HUES48 (cell line): Measurements from ENCODE around the gene GFRA1.

Experiments
- H3K27ac ChIP-seq: one replicate; pipeline ENCODE4 v1.7.0; 2013; ENCODE audit warnings: low read depth, low read length, inconsistent platforms
- H3K27me3 ChIP-seq: 2 replicates; pipeline ENCODE4 v1.6.1; 2013; ENCODE audit warnings: mild to moderate bottlenecking, low read length; ENCODE audit not compliant: control insufficient read depth, insufficient read depth
- H3K36me3 ChIP-seq: 2 replicates; pipeline ENCODE4 v1.6.1; 2013; ENCODE audit warnings: low read length; ENCODE audit not compliant: control insufficient read depth, insufficient read depth
- H3K4me1 ChIP-seq: 2 replicates; pipeline ENCODE4 v1.6.1; 2013; ENCODE audit warnings: mild to moderate bottlenecking, low read length; ENCODE audit not compliant: control insufficient read depth, insufficient read depth
- H3K4me3 ChIP-seq: 2 replicates; pipeline ENCODE4 v1.5.1; 2013; ENCODE audit warnings: mild to moderate bottlenecking, low read depth, low read length
- H3K9ac ChIP-seq: 2 replicates; pipeline ENCODE4 v1.6.1; 2013; ENCODE audit warnings: mild to moderate bottlenecking, low read depth, low read length, moderate library complexity
- H3K9me3 ChIP-seq: 2 replicates; pipeline ENCODE4 v1.6.1; 2013; ENCODE audit warnings: low read length; ENCODE audit not compliant: control insufficient read depth, insufficient read depth

Gene GFRA1

DNA sequence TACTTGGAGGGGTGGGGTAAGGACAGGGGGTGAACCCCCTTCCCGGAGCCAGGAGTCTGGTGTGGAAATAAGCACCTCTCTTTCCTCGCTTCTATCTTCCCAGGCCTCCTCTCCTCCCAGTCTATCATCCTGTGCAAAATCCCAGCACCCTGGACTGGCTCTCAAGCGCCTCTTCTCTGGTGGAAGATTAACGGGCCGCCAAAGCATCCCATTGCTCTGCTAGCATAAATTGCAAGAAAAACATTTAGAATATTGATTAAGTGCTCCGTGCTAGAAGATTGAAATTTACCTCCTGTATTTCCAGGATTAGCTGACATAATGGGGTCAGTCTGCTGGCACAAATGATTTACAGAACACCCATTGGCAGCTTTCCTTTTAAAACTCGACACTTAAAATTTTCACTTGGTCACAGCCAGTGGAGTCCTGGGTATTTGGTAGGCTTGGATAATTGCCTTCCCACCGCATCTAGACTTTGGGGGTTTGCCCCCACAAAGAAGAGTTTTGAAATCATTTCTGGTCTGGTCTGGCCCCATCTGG, 189.7 kb downstream of the GFRA1 start:
- H3K9me3 ChIP-seq: no peaks in the 10 kb centered on the region
- H3K4me3 ChIP-seq: no peak overlapping the region
- no peaks in the 10 kb centered on the region for H3K36me3 ChIP-seq
- H3K4me1 ChIP-seq: peaks cover 4% of the 10 kb centered on the region; the same call in 1 of the 2 replicates
- H3K27me3 ChIP-seq: no peaks in the 10 kb centered on the region
- H3K9ac ChIP-seq: no peak overlapping the region
- no peak overlapping the region for H3K27ac ChIP-seq

DNA sequence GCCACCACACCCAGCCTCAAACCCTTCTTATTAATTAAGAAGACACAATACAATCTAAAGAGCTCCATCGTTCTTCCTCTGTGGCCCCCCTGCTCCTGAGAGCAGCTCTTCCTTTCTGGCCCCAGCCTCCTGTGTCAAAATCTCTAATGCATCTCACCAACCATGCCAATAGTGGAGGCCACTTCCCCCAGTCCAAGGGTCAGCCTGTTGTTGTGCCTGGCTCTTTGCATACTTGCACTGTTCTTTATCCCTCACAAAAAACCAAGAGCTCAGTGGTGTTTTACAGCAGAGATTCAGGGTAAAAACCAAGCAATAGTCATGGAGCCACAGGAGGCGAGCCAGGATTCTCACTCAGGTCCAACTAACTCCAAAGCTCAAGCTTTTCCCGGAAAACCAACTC, 190.2 kb downstream of the GFRA1 start:
- H3K4me1 ChIP-seq: peaks cover 4% of the 10 kb centered on the region; the same call in 1 of the 2 replicates
- H3K9me3 ChIP-seq: no peaks in the 10 kb centered on the region
- no peak overlapping the region for H3K27ac ChIP-seq
- no peak overlapping the region for H3K9ac ChIP-seq
- no peak overlapping the region for H3K4me3 ChIP-seq
- H3K36me3 ChIP-seq: no peaks in the 10 kb centered on the region
- no peaks in the 10 kb centered on the region for H3K27me3 ChIP-seq

DNA sequence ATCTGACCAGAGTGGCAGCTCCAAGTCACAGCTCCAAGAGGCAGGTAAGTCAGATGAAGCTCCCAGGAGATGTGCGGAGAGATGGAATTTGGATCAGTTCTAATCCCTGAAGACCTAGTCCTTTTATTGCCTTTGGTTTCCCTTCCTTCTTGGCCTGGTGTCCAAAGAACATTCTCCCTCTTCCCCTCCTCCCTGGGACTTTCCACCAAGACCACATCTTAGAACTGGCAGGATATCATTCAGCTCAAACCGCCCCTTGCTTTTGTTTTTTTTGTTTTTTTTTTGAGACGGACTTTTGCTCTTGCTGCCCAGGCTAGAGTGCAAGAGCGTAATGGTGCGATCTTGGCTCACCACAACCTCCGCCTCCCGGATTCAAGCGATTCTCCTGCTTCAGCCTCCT, 190.8 kb downstream of the GFRA1 start:
- H3K27me3 ChIP-seq: no peaks in the 10 kb centered on the region
- no peaks in the 10 kb centered on the region for H3K36me3 ChIP-seq
- H3K4me3 ChIP-seq: no peak overlapping the region
- H3K9me3 ChIP-seq: no peaks in the 10 kb centered on the region
- no peak overlapping the region for H3K27ac ChIP-seq
- H3K4me1 ChIP-seq: peaks cover 4% of the 10 kb centered on the region; the same call in 1 of the 2 replicates
- H3K9ac ChIP-seq: no peak overlapping the region

DNA sequence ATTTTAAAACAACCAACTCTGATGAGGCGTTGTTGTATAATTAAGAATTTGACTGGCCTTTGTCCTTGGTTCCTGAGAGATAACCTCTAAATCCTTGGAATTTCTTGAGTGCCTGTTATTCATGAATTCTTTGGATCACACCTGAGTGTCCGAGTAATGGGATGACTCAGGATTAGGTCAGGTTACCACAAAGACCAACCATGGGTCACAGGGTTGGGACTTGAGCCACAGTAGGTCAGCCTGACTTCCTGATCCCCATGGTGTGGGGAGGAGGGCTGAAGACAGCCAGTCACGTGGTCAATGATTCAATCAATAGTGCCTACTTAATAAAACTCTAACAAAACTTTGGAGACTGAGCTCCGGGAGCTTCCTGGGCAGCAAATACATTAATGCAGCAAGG, 192.5 kb downstream of the GFRA1 start:
- Histone ChIP-seq H3K4me1 (peaks cover 4% of the 10 kb centered on the region; the same call in 1 of the 2 replicates), H3K9me3 (no peaks in the 10 kb centered on the region), H3K27me3 (no peaks in the 10 kb centered on the region), H3K36me3 (no peaks in the 10 kb centered on the region), H3K9ac (no peak overlapping the region), H3K4me3 (no peak overlapping the region), H3K27ac (no peak overlapping the region)

DNA sequence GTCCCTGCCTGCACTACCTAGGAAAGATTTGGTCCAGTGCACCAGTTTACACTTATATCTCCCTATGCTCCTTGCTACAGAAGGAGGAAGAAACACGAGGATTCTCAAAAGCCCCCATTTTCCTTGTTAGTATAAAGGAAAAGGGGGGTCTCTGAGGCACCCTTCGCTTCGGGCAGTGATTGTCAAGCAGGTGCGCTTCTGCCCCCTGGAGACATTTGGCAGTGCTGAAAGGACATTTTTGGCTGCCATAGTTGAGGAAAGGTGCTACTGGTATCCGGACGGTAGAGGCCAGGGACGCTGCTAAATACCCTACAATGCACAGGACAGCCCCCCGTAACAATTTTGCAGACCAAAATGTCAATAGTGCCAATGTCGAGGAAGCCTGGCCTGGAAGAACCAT, 193.7 kb downstream of the GFRA1 start:
- Histone ChIP-seq H3K27me3 (no peaks in the 10 kb centered on the region), H3K36me3 (no peaks in the 10 kb centered on the region), H3K9ac (no peak overlapping the region), H3K4me1 (peaks cover 4% of the 10 kb centered on the region; the same call in 1 of the 2 replicates), H3K4me3 (no peak overlapping the region), H3K27ac (no peak overlapping the region), H3K9me3 (no peaks in the 10 kb centered on the region)

DNA sequence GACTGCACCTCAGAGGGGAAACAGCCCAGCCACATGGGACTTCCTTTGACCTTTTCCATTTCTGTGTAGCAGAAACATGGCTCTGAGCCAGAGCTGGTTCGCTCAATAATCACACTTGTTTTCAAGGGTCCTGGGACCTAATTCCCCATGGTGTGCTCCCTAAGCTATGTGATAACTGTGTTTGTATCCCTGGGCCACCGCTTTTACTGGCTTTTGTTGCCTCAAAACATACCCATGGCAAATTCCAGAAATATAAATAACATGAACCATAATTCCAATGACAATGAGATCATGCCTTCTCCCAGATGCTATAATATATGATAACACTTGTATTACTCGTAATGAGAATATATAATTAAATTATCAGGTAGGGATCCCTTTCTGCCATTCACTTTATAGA, 196.4 kb downstream of the GFRA1 start:
- Histone ChIP-seq H3K36me3 (no peaks in the 10 kb centered on the region), H3K27ac (no peak overlapping the region), H3K4me1 (peaks cover 4% of the 10 kb centered on the region; the same call in 1 of the 2 replicates), H3K27me3 (no peaks in the 10 kb centered on the region), H3K9ac (no peak overlapping the region), H3K4me3 (no peak overlapping the region), H3K9me3 (no peaks in the 10 kb centered on the region)

DNA sequence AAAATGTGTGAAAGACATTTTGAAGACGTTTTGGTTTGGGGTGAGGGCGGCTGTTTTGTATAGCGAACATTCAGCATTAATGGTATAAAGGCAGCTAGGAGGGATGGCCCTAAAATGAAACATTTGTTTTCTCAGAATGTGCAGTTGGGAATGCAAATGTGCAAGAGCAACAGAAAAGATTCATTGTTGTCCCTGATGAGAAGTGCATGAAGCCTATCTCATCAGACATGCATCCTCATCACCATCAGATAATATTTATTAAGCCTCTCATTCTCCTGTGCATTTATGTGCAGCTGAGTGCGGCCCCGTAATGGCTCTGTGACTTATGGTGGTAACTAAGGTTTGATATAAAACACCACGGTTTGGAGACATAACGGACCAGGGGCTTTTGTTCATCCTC, 199.5 kb downstream of the GFRA1 start:
- H3K27me3 ChIP-seq: no peaks in the 10 kb centered on the region
- no peaks in the 10 kb centered on the region for H3K9me3 ChIP-seq
- H3K9ac ChIP-seq: no peak overlapping the region
- peaks cover 13% of the 10 kb centered on the region for H3K4me1 ChIP-seq
- H3K27ac ChIP-seq: no peak overlapping the region
- no peaks in the 10 kb centered on the region for H3K36me3 ChIP-seq
- H3K4me3 ChIP-seq: no peak overlapping the region

DNA sequence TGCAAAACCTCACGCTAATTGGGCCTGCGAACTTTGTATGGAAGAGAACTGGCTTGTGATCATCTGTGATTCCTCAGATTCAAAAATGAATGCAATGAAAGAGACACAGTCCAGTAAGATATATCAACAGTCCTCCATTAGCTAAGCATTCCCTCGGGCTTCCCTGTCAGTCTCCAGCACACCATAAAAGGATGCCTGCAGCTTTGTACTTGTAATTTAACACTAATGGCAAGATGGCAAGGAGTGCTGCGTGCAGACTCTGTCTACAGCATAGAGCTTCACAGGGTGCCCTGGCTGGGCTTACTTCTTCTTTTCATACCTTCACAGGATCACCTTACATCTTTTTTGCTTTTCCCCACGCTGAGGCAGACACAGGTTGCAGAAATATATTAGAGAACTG, 200.0 kb downstream of the GFRA1 start:
- Histone ChIP-seq H3K4me1 (peaks cover 13% of the 10 kb centered on the region), H3K9me3 (no peaks in the 10 kb centered on the region), H3K36me3 (no peaks in the 10 kb centered on the region)

DNA sequence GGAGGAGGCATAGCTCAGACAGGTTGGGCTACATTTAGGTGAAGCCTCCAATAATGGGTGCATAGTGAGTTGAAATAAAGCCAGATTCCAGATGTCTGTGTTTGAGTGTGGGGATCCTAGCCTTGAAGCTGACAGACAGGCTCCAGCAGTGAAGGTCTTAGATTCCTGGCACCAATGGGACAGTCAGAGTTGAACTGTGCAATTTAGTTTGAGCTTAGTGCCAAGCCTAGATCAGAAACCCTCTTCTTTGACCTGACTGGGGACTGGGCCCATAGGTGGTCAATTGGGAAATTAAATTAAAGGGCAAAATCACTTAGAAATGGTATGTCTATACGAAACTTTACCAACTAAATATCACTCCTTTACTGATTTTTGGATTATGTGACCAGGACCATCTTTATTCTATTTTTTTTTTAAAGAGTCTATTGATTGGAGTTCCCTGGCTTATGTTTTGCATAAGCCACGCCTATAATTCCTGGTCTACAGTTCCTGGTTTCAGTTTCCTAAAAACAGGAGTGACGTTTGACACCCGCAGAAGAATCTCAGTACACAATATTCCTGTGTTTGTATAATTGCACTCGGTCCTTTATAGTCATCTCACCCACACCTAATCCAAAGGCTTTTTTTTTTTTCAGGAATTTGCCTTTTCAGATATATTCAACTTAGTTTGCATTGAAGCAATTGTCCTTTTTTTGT, 201.4 kb downstream of the GFRA1 start:
- Histone ChIP-seq H3K4me3 (no peak overlapping the region), H3K9ac (no peak overlapping the region), H3K4me1 (peaks cover 13% of the 10 kb centered on the region)

More for the DNA sequence above, 200.0 kb downstream of the GFRA1 start:
- Histone ChIP-seq H3K27me3 (no peaks in the 10 kb centered on the region), H3K4me3 (no peak overlapping the region), H3K9ac (no peak overlapping the region), H3K27ac (no peak overlapping the region)

DNA sequence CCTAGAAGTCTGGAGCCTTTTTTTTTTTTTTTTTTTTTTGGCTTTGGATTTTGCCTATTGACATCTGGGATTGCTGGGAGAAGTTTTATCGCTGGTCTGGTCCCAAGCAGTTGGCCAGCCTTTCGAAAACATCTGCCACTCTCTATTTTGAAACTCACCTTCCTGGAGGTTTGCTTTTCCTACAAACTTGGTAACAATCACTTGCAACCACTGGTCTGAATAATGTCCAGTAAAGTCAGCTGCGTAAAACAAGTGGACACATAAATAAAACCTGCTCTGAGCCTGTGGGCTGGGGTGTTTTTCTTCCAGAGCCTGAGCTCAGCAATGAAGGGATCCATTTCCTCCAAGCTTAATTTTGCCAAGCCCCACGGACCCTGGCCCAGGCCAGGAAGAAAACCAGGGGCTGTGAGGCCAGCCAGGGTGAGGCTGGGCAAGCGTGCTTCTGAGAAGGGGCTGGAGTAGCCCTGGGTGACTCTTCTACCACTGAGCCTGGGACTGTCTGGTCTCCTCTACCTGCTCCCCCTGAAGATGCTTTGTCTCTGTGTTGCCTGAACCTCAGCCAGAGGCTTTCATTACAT, 202.2 kb downstream of the GFRA1 start:
- Histone ChIP-seq H3K27me3 (no peaks in the 10 kb centered on the region), H3K9me3 (no peaks in the 10 kb centered on the region), H3K36me3 (no peaks in the 10 kb centered on the region), H3K4me1 (peaks cover 13% of the 10 kb centered on the region), H3K27ac (no peak overlapping the region), H3K9ac (no peak overlapping the region), H3K4me3 (no peak overlapping the region)

More for the DNA sequence above, 201.4 kb downstream of the GFRA1 start:
- H3K27me3 ChIP-seq: no peaks in the 10 kb centered on the region
- H3K36me3 ChIP-seq: no peaks in the 10 kb centered on the region
- no peaks in the 10 kb centered on the region for H3K9me3 ChIP-seq
- no peak overlapping the region for H3K27ac ChIP-seq

DNA sequence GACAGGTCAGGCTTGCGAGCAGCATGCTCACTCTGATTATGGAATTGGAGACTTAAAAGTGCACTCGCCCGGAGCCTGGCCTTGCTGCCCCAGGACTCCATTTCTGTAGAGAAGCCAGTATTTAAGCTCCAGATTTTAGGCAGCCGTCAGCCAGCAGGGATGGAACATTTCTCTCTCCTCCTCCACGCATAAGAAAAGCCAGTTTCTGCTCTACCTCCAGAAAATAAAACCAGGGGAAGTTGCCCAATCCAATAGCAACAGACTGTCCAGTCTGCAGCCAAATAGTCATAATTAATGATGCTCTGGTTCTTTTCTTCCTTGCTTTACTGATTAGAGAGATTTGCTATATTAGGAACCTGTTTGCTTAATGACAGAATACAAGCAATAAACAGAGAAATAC, 203.2 kb downstream of the GFRA1 start:
- H3K4me3 ChIP-seq: no peak overlapping the region
- no peak overlapping the region for H3K27ac ChIP-seq
- no peaks in the 10 kb centered on the region for H3K9me3 ChIP-seq
- no peaks in the 10 kb centered on the region for H3K36me3 ChIP-seq
- no peaks in the 10 kb centered on the region for H3K27me3 ChIP-seq
- peaks cover 13% of the 10 kb centered on the region for H3K4me1 ChIP-seq
- H3K9ac ChIP-seq: no peak overlapping the region
